Stimulated activated memory B cell treated with anti-CD40 and anti-IgM and Interleukin-4, amounts not matched to agents 10 μg/mL and 1 μg/mL and 100 μg/mL, for 72 hours (primary cell): Measurements from ENCODE around the gene DELE1.

Experiments used
- ATAC-seq: fragments of 150-1000 bp; cut with Tn5 transposase; 2 replicates; pipeline ENCODE4 v1.10.0; 2021
- H3K27ac Mint-ChIP-seq: one replicate; pipeline ENCODE4 v1.8.0; 2022; ENCODE audit warnings: mild to moderate bottlenecking, mixed read lengths
- H3K27me3 Mint-ChIP-seq: one replicate; pipeline ENCODE4 v1.8.0; 2022; ENCODE audit warnings: mixed read lengths
- H3K36me3 Mint-ChIP-seq: one replicate; pipeline ENCODE4 v1.8.0; 2022; ENCODE audit warnings: mixed read lengths
- H3K4me1 Mint-ChIP-seq: one replicate; pipeline ENCODE4 v1.8.0; 2022; ENCODE audit warnings: mixed read lengths
- H3K4me3 Mint-ChIP-seq: one replicate; pipeline ENCODE4 v1.8.0; 2022; ENCODE audit warnings: mild to moderate bottlenecking, moderate library complexity, mixed read lengths
- H3K9me3 Mint-ChIP-seq: one replicate; pipeline ENCODE4 v1.8.0; 2022; ENCODE audit warnings: mixed read lengths

Gene DELE1, protein sequence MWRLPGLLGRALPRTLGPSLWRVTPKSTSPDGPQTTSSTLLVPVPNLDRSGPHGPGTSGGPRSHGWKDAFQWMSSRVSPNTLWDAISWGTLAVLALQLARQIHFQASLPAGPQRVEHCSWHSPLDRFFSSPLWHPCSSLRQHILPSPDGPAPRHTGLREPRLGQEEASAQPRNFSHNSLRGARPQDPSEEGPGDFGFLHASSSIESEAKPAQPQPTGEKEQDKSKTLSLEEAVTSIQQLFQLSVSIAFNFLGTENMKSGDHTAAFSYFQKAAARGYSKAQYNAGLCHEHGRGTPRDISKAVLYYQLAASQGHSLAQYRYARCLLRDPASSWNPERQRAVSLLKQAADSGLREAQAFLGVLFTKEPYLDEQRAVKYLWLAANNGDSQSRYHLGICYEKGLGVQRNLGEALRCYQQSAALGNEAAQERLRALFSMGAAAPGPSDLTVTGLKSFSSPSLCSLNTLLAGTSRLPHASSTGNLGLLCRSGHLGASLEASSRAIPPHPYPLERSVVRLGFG

DNA sequence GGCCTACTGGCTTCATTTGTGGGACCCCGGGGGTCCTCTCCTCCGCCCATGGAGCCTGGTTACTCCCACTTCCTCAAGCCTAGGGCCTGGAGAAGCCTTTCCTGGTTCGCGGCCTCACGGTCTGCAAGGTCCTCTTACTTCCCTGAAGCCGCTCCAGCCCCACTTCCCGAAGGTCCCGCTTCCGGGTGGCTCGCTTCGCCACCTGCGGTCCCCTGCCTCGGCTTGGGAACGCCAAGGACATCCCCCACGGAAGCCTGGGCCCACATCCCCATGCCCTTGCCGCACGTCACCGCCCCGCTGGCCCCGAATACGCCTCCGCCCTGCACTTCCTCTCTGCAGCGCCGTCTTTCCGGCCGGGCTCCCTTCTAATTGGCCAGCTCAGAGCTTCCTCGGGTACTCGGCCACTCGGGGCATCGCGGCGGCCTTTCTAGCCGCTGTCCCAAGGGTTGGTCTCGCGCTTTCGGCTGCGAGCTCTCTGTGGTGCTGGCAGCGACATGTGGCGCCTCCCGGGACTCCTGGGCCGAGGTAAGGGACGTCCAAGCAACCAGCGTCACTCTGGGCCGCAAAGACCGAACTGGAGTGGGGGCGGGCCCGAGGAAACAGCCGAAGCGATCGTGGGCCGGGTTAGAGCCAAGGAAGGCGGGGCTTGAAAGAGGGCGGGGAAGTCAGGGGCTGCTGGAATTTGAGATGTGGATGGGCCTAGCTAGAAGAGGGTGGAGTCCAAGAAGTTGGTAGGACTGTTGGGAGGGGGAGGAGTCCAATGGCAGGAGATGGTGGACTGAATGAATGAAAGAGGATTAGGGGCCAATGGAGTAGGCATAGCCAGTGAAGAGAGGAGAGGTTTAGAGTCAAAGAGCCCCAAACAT, at the start of gene DELE1:
Gene DELE1 (plus strand): TSS at position 424 of the 866 bp plus-strand sequence. CDS start 71 bp downstream, at position 495.
- peak; percentile 99 for ATAC-seq
- peaks cover 30% of the 10 kb centered on the region for H3K4me1 Mint-ChIP-seq
- peaks cover 36% of the 10 kb centered on the region for H3K36me3 Mint-ChIP-seq
- peak within 1 kb of the TSS; percentile 98 for H3K27ac Mint-ChIP-seq
- peak within 1 kb of the TSS; percentile 87 for H3K4me3 Mint-ChIP-seq
- no peaks in the 10 kb centered on the region for H3K9me3 Mint-ChIP-seq
- no peaks in the 10 kb centered on the region for H3K27me3 Mint-ChIP-seq

- no peak overlapping the region for H3K4me3 Mint-ChIP-seq
- H3K27ac Mint-ChIP-seq, result no peak overlapping the region
- no peaks in the 10 kb centered on the region for H3K9me3 Mint-ChIP-seq
- H3K27me3 Mint-ChIP-seq, result peaks cover 90% of the 10 kb centered on the region
- H3K36me3 Mint-ChIP-seq, result no peaks in the 10 kb centered on the region
- peaks cover 20% of the 10 kb centered on the region for H3K4me1 Mint-ChIP-seq
- ATAC-seq, result no peak
Measured at GRCh38 chr5:141873933-141874261, 49.8 kb upstream of the DELE1 start.

DNA sequence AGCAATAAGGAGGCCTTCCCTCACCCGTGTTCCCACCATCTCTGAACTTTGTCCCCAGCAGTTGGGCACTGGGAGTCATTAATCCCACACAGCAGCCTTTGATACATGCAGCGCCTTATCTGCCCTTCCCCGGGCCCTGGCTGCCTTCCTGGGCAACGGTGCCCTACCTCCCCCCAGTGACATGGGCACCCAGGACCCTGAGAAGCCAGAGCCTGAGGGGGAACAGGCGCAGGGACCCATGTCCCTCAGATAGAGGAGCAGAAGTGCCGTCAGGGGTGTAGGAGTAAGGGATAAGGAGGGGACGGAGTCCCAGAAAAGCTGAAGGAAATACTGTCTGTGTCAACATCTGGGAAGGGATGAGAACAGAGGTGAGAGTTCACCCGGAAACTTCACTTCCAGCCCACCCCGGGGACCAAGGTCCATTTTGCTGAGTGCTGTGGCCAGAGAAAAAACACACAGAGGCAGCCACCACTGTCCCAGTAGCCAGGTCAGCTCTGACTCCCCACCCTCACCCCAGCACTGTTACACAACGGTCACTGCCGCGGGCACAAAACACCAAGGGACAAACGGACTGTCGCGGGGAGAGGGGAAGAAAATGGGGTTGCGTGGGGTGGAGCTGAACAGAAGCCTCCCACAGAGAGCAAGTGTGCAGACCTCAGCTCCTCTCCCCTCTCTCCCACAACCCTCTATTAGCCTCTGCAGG, 49.3 kb upstream of the DELE1 start:
- no peaks in the 10 kb centered on the region for H3K9me3 Mint-ChIP-seq
- no peak overlapping the region for H3K27ac Mint-ChIP-seq
- ATAC-seq, result no peak
- H3K36me3 Mint-ChIP-seq, result no peaks in the 10 kb centered on the region
- peaks cover 25% of the 10 kb centered on the region for H3K4me1 Mint-ChIP-seq
- H3K27me3 Mint-ChIP-seq, result peaks cover 90% of the 10 kb centered on the region
- H3K4me3 Mint-ChIP-seq, result no peak overlapping the region

DNA sequence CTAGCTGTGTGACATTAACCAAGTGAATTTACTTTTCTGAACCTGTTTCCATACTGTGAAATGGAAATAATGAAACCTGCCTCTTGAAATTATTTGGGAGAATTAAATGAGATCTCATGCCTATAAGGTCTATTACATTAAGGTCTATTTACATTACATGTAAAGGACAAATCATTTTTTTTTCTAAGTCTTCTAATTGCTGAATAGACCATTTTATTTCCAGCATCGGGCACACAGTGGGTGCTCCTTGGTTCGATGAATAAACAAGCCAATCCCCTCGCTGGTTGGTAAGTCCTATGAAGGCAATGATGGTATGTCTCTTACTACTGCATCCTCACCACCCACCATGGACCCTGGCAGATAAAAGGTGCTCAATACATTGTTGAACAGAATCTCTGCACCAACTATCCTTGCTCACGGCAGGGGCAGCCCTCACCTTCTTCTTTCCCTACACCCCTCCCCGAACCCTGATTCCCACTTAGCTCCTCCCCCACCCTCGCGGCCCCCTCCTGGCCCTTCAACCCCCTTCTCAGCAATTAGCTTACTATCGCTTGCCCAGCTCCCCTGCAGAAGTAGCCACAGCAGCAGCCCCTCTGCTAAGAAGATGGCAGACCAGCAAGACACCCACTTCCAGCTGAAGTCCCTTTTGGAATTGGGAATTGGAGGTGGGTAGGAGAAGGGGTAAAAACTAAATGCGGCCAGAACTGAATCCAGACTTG, 48.5 kb upstream of the DELE1 start:
- peaks cover 90% of the 10 kb centered on the region for H3K27me3 Mint-ChIP-seq
- no peak overlapping the region for H3K4me3 Mint-ChIP-seq

GRCh38 chr5:141875795-141876627, 47.7 kb upstream of the DELE1 start:
- H3K4me3 Mint-ChIP-seq, result no peak overlapping the region
- peaks cover 90% of the 10 kb centered on the region for H3K27me3 Mint-ChIP-seq
- no peaks in the 10 kb centered on the region for H3K9me3 Mint-ChIP-seq
- no peak overlapping the region for H3K27ac Mint-ChIP-seq
- no peak for ATAC-seq
- H3K4me1 Mint-ChIP-seq, result peaks cover 29% of the 10 kb centered on the region
- no peaks in the 10 kb centered on the region for H3K36me3 Mint-ChIP-seq

More for the DNA sequence above, 48.5 kb upstream of the DELE1 start:
- no peaks in the 10 kb centered on the region for H3K9me3 Mint-ChIP-seq
- no peaks in the 10 kb centered on the region for H3K36me3 Mint-ChIP-seq
- H3K27ac Mint-ChIP-seq, result no peak overlapping the region
- peaks cover 29% of the 10 kb centered on the region for H3K4me1 Mint-ChIP-seq
- no peak for ATAC-seq

- ATAC-seq, result no peak
- H3K27ac Mint-ChIP-seq, result no peak overlapping the region
- peak overlapping the region; percentile 17 for H3K4me3 Mint-ChIP-seq
- H3K4me1 Mint-ChIP-seq, result peaks cover 29% of the 10 kb centered on the region
- no peaks in the 10 kb centered on the region for H3K36me3 Mint-ChIP-seq
- H3K27me3 Mint-ChIP-seq, result peaks cover 90% of the 10 kb centered on the region
- H3K9me3 Mint-ChIP-seq, result no peaks in the 10 kb centered on the region
Measured at GRCh38 chr5:141876628-141877355, 46.9 kb upstream of the DELE1 start.

GRCh38 chr5:141877356-141878185, 46.1 kb upstream of the DELE1 start:
- no peaks in the 10 kb centered on the region for H3K36me3 Mint-ChIP-seq
- H3K27ac Mint-ChIP-seq, result no peak overlapping the region
- ATAC-seq, result no peak

GRCh38 chr5:141878186-141878710, 45.4 kb upstream of the DELE1 start, which contains the start of gene PCDH1:
Gene PCDH1, minus strand, starts transcription at chr5:141878410. Its CDS starts 148 bp downstream, at chr5:141878262.
- Mint-ChIP-seq H3K4me3 (peak within 1 kb of the TSS; percentile 64), H3K36me3 (no peaks in the 10 kb centered on the region), H3K27me3 (peaks cover 90% of the 10 kb centered on the region), H3K27ac (no peak within 1 kb of the TSS), H3K4me1 (peaks cover 29% of the 10 kb centered on the region), H3K9me3 (no peaks in the 10 kb centered on the region)
- peak; percentile 31 for ATAC-seq

More at GRCh38 chr5:141877356-141878185, 46.1 kb upstream of the DELE1 start:
- Mint-ChIP-seq H3K4me1 (peaks cover 29% of the 10 kb centered on the region), H3K9me3 (no peaks in the 10 kb centered on the region), H3K4me3 (peak overlapping the region; percentile 17), H3K27me3 (peaks cover 90% of the 10 kb centered on the region)

DNA sequence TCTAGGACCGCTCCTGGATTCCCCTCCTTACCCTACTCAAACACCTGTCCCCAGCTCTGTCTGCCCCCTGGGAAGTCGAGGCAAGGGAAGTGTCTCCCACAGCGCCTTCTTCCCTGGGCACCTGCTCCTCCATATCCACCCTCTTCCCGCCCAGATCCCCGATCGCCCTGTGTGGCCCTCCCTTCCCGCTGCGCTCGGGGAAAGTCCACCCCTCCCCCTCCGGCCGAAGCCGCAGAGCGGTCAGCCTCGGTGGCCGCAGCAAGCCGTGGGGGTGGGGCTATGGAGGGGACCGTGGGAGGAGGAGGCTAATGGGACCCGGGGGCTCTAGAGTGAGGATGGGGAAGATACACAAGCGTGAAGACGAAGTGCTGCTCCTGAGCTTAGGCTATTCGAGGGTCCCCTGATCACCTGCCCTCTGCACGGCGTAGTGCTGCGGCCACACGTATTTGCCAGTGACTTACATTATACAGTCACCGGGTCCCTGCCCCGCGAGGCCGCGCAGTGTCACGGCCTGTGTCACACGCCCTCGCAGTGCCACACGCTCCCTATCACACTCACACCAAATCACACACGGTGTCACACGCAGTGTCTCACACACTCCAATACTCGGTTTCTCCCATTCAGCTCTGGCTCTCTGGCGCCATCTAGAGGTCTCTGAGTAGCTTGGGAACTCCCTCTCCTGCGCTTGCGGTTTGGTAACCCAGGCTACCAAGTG, 44.8 kb upstream of the DELE1 start:
- Mint-ChIP-seq H3K27ac (no peak overlapping the region), H3K9me3 (no peaks in the 10 kb centered on the region), H3K36me3 (no peaks in the 10 kb centered on the region), H3K27me3 (peaks cover 90% of the 10 kb centered on the region), H3K4me1 (peaks cover 29% of the 10 kb centered on the region), H3K4me3 (peak overlapping the region; percentile 64)
- ATAC-seq, result peak; percentile 86

DNA sequence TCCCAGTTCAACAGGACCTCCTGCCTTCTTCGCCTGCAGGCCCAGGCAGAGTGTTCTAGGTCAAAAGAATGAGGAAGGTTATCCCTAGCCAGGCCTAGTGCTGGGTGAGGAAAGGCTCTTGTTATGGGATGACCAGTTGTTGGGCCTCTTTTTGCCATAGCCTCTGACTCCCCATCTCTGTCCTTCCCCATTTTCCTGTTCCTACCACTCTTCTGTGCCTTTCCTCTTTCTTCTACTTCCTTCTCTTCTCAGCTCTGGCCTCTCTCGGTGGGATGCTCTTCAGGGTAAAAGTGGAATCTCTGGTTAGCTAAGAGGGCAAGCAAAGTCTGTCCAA, 44.3 kb upstream of the DELE1 start:
- H3K4me1 Mint-ChIP-seq, result peaks cover 29% of the 10 kb centered on the region
- H3K9me3 Mint-ChIP-seq, result no peaks in the 10 kb centered on the region
- ATAC-seq, result no peak
- no peak overlapping the region for H3K27ac Mint-ChIP-seq
- peak overlapping the region; percentile 64 for H3K4me3 Mint-ChIP-seq
- H3K27me3 Mint-ChIP-seq, result peaks cover 88% of the 10 kb centered on the region
- no peaks in the 10 kb centered on the region for H3K36me3 Mint-ChIP-seq

DNA sequence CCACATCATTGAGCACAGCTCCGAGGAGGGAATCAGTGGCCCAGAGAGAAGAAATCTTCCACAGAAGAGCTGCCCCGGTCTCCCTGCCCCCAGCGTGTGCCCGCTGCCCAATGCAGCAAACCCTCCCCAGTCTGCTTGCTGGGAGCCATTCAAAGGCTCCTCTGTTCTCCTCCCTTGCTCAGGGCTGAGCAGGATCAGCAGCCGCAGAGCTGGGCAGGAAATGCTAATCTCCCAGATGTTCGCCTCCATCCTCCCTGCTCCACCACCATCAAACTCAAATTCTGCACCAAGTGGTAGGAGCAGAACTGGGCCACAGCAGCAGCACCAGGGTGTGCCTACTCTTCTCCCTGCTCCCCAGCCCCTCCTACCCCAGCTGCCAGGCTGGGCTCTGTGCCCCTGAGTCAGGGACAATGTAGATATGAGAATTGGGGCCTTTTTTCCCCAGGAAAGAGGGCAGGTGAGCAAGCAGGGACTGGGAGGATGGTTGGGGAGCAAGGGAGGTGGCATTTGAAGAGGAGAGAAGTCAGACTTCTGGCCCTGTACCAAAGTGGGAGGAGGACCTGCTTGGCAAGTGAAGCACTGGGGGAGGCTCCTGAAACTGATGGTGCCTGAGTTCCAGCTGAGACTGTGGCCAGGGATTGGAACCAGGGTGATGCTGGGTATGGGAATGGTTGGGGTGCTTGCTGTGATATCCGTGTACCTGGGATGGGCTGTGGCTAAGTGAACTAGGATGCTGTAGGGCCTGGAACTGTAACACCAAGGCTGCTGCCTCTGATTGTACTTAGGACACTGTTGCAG, 43.5 kb upstream of the DELE1 start:
- Mint-ChIP-seq H3K27ac (no peak overlapping the region), H3K36me3 (no peaks in the 10 kb centered on the region), H3K4me1 (peaks cover 29% of the 10 kb centered on the region), H3K27me3 (peaks cover 88% of the 10 kb centered on the region), H3K9me3 (no peaks in the 10 kb centered on the region), H3K4me3 (no peak overlapping the region)
- no peak for ATAC-seq
